Endothelial cell of umbilical vein (primary cell): ENCODE results near the gene ACTA2. TPM values are rescaled to one million over a fixed set of nuclear protein-coding genes. Genes with fewer than 3 reads are reported as not detected.

ENCODE experiments used
- BruUV-seq: library from RNA; stranded (reverse); fragments of 400-500 nt; replicated peaks from 2 replicates; lab custom pipeline; 2021; lab: Mats Ljungman, UMichigan
- CTCF ChIA-PET: fragments of 300-600, 350-600 bp; sonication (Branson Sonifier 250); formaldehyde crosslinking; loops from one replicate; lab custom pipeline; 2021; ENCODE audit warnings: antibody characterized with exemption, inconsistent platforms; lab: Charles Lee
- POLR2A ChIA-PET: fragments of 300-600, 350-600 bp; sonication (Branson Sonifier 250); formaldehyde crosslinking; loops from one replicate; lab custom pipeline; 2021; ENCODE audit warnings: antibody characterized with exemption, inconsistent platforms; lab: Charles Lee
- DNase-seq: peaks from one replicate; pipeline ENCODE4 v3.0.0-alpha.2; 2011; ENCODE audit warnings: low read depth, low spot score
- FAIRE-seq: peaks from 2 replicates; lab custom pipeline; 2011; peaks lifted over from hg19 to GRCh38; lab: Jason Lieb, UNC
- H2AFZ ChIP-seq: 2 replicates; pipeline ENCODE4 v1.6.0; 2012; ENCODE audit warnings: low read depth, low read length, control low read depth, inconsistent platforms
- H3K27ac ChIP-seq: 2 replicates; pipeline ENCODE4 v1.5.1; 2011; ENCODE audit warnings: low read depth, mild to moderate bottlenecking, control low read depth, low read length, moderate library complexity; ENCODE audit not compliant: insufficient read depth
- H3K27me3 ChIP-seq, 2 experiments: 2 replicates each; pipeline versions ENCODE4 v1.6.0 to v1.6.1; 2011; ENCODE audit warnings: low read length in 2 of 2, mixed read lengths in 1 of 2; ENCODE audit not compliant: control insufficient read depth in 2 of 2, insufficient read depth in 2 of 2
- H3K36me3 ChIP-seq, 2 experiments: 2 replicates in 1 of 2; 3 replicates in 1 of 2; pipeline ENCODE4 v1.5.1; 2011; ENCODE audit warnings: low read length in 2 of 2, mild to moderate bottlenecking in 1 of 2, moderate library complexity in 1 of 2; ENCODE audit not compliant: control insufficient read depth in 2 of 2, insufficient read depth in 2 of 2; ENCODE audit errors: extremely low read depth in 1 of 2
- H3K4me1 ChIP-seq: 3 replicates; pipeline ENCODE4 v1.5.1; 2011; ENCODE audit warnings: mild to moderate bottlenecking, low read length; ENCODE audit not compliant: control insufficient read depth, insufficient read depth; ENCODE audit errors: extremely low read depth
- H3K4me2 ChIP-seq: 2 replicates; pipeline ENCODE4 v1.6.1; 2011; ENCODE audit warnings: low read length, control low read depth, mixed read lengths; ENCODE audit not compliant: insufficient read depth
- H3K4me3 ChIP-seq, 3 experiments: fragments of 200-600 bp in 1 of 3; sonication (generic), shearing (Covaris generic) in 1 of 3; replicated peaks in 1 of 3; 2 replicates each; pipeline ENCODE4 v1.5.1; 2011 to 2016; ENCODE audit warnings: control low read depth in 3 of 3, low read length in 3 of 3, mild to moderate bottlenecking in 2 of 3, inconsistent platforms in 1 of 3, low read depth in 1 of 3, moderate library complexity in 1 of 3; ENCODE audit not compliant: insufficient read depth in 1 of 3
- H3K79me2 ChIP-seq: 2 replicates; pipeline ENCODE4 v1.6.0; 2012; ENCODE audit warnings: low read length, inconsistent platforms; ENCODE audit not compliant: control insufficient read depth, insufficient read depth
- H3K9ac ChIP-seq: replicated peaks from 2 replicates; pipeline ENCODE3; 2011; ENCODE audit warnings: low read length, control low read depth; ENCODE audit not compliant: insufficient read depth; ENCODE audit errors: extremely low read depth
- H3K9me1 ChIP-seq: replicated peaks from 3 replicates; pipeline ENCODE4 v1.6.0; 2011; ENCODE audit warnings: mild to moderate bottlenecking, low read length; ENCODE audit not compliant: control insufficient read depth, insufficient read depth; ENCODE audit errors: extremely low read depth
- H3K9me3 ChIP-seq: replicated peaks from 2 replicates; pipeline ENCODE4 v1.5.1; 2012; ENCODE audit warnings: low read length, inconsistent platforms; ENCODE audit not compliant: control insufficient read depth, insufficient read depth
- H4K20me1 ChIP-seq: replicated peaks from 2 replicates; pipeline ENCODE3; 2011; ENCODE audit warnings: mild to moderate bottlenecking, low read length; ENCODE audit not compliant: control insufficient read depth, insufficient read depth; ENCODE audit errors: extremely low read depth
- CTCF ChIP-seq, 2 donors: IDR thresholded peaks; 1 replicate in 1 of 2; 2 replicates in 1 of 2; pipeline ENCODE4 v1.5.1; 2011; ENCODE audit warnings: low read length in 2 of 2, mild to moderate bottlenecking in 2 of 2, moderate library complexity in 2 of 2, control low read depth in 1 of 2, inconsistent platforms in 1 of 2, low read depth in 1 of 2; ENCODE audit not compliant: insufficient read depth in 1 of 2; ENCODE audit errors: extremely low read depth in 1 of 2
- EZH2 ChIP-seq: IDR thresholded peaks from 2 replicates; pipeline ENCODE4 v1.6.1; 2012; ENCODE audit warnings: borderline replicate concordance, low read depth, mild to moderate bottlenecking, moderate library complexity, low read length, inconsistent platforms; ENCODE audit not compliant: severe bottlenecking
- FOS ChIP-seq: IDR thresholded peaks from 2 replicates; pipeline ENCODE4 v1.6.1; 2011; ENCODE audit warnings: mild to moderate bottlenecking, low read length, moderate library complexity, borderline replicate concordance; ENCODE audit not compliant: insufficient read depth
- GATA2 ChIP-seq: IDR thresholded peaks from 2 replicates; pipeline ENCODE4 v1.7.0; 2011; ENCODE audit warnings: low read depth, mild to moderate bottlenecking, moderate library complexity, mixed read lengths, low read length; ENCODE audit not compliant: insufficient read length, insufficient read depth
- JUN ChIP-seq: IDR thresholded peaks from 2 replicates; pipeline ENCODE4 v1.6.1; 2011; ENCODE audit warnings: borderline replicate concordance, low read depth; ENCODE audit not compliant: insufficient read length, insufficient read depth
- MAX ChIP-seq: IDR thresholded peaks from 2 replicates; pipeline ENCODE4 v1.6.1; 2011; ENCODE audit not compliant: insufficient read depth, insufficient read length
- MYC ChIP-seq: IDR thresholded peaks from one replicate; pipeline ENCODE4 v1.6.1; 2011; ENCODE audit warnings: mild to moderate bottlenecking, low read depth, low read length
- POLR2A ChIP-seq: IDR thresholded peaks from 2 replicates; pipeline ENCODE4 v1.6.1; 2012; ENCODE audit warnings: low read depth, mild to moderate bottlenecking, control low read depth, low read length
- POLR2AphosphoS5 ChIP-seq: IDR thresholded peaks from 2 replicates; pipeline ENCODE4 v1.6.1; 2012; ENCODE audit warnings: low read depth, mild to moderate bottlenecking, control low read depth, low read length, moderate library complexity; ENCODE audit not compliant: insufficient read depth
- dilution Hi-C: fragments of 300-500 bp; cut with MboI; formaldehyde crosslinking; loops from one replicate; pipeline ENCODE4 v1.15.0; 2019; ENCODE audit warnings: low sequenced_read_pairs; ENCODE audit not compliant: extremely low pct_ligation_motif_present
- intact Hi-C: fragments of 100-400 bp; cut with micrococcal nuclease; formaldehyde crosslinking; loops from one replicate; pipeline ENCODE4 v1.10.0; 2022
- polyA plus RNA-seq, 4 experiments: library from polyadenylated mRNA; depleted of rRNA in 3 of 4; stranded (reverse) in 3 of 4; unstranded in 1 of 4; fragments of >200 nt; gene quantifications; 2 replicates each; pipeline versions ENCODE4 v1.2.1 to v1.2.3, GENCODE V29; 2011 to 2012; ENCODE audit warnings: missing spikeins in 1 of 4
- small RNA-seq: library from RNA; depleted of rRNA; stranded (forward); fragments of <200 nt; gene quantifications from one replicate; pipeline ENCODE3, GENCODE V24; 2012; ENCODE audit warnings: low replicate concordance, low read depth; ENCODE audit not compliant: insufficient read depth, insufficient read length
- total RNA-seq: library from RNA; stranded (reverse); gene quantifications from 2 replicates; pipeline ENCODE4 v1.2.3, GENCODE V29; 2021

The ACTA2 gene
- total and polyA plus RNA-seq, 2 donors (not counting 3 experiments of a cell fraction or from before 2014, with no cell fraction given) = 6.3 to 9.7 TPM

GRCh38 chr10:88886557-88886956 is 66.0 kb downstream of the ACTA2 start:
- POLR2A ChIA-PET = no interaction called here

More at GRCh38 chr10:88886557-88886956, 66.0 kb downstream of the ACTA2 start:
- Histone ChIP-seq H3K9me3 (no peaks in the 10 kb centered on the region), H3K4me1 (peaks cover 18% of the 10 kb centered on the region), H3K36me3 (no peaks in the 10 kb centered on the region), H3K27me3 (no peaks in the 10 kb centered on the region), H3K4me2 (no peak overlapping the region), H2AFZ (no peak overlapping the region), H4K20me1 (no peaks in the 10 kb centered on the region), H3K9me1 (no peaks in the 10 kb centered on the region), H3K79me2 (no peaks in the 10 kb centered on the region), H3K9ac (no peak overlapping the region), H3K27ac (no peak overlapping the region), H3K4me3 (no peak overlapping the region)
- no peak for DNase-seq
- BruUV-seq = no TSS peak
- TF ChIP-seq POLR2AphosphoS5 (no peak), JUN (no peak), MAX (no peak), GATA2 (no peak), POLR2A (no peak), EZH2 (no peak), MYC (no peak), FOS (no peak), CTCF (IDR thresholded peaks at IDR 0.05; ENCODE audit: extremely low read depth in 1 of 2, insufficient read depth in 1 of 2, low read depth in 1 of 2, low read length in 2 of 2) (no peak)
- FAIRE-seq = no peak
- CTCF ChIA-PET = interaction anchor here (1.7 kb wide), 1 partner anchor 15 kb away, joined by 8 read pairs; no protein-coding TSS in a partner anchor
- dilution Hi-C loops (no loop called here), intact Hi-C loops (loop anchor here (10.0 kb wide), 2 partner anchors 732 to 1932 kb away; partner anchors contain the start of genes MMRN2 and SNCG)

Small RNA genes lying within 50 kb of the gene (small RNA-seq; reads per million reads assigned to genes)
- not detected for gene RF02116

Other genes starting within 250 kb of the ACTA2 start
- not detected in 2 replicates for gene LIPK, start 246.5 kb downstream of the ACTA2 start, total RNA-seq
- gene LIPK, start 246.5 kb downstream of the ACTA2 start, polyA plus RNA-seq = not detected in 2 replicates
- not detected in 2 replicates for gene LIPN, start 192.8 kb downstream of the ACTA2 start, total RNA-seq
- gene LIPN, start 192.8 kb downstream of the ACTA2 start, polyA plus RNA-seq = not detected in 2 replicates
- not detected in 2 replicates for gene LIPM, start 150.0 kb downstream of the ACTA2 start, total RNA-seq
- not detected in 2 replicates for gene LIPM, start 150.0 kb downstream of the ACTA2 start, polyA plus RNA-seq
- gene ANKRD22, start 100.9 kb downstream of the ACTA2 start, total RNA-seq = not detected in 2 replicates
- gene ANKRD22, start 100.9 kb downstream of the ACTA2 start, polyA plus RNA-seq = not detected in 2 replicates
- 1.0 and 1.8 TPM in 2 replicates for gene STAMBPL1, start 72.5 kb downstream of the ACTA2 start, total RNA-seq
- gene STAMBPL1, start 72.5 kb downstream of the ACTA2 start, polyA plus RNA-seq = 0.70 and 0.84 TPM in 2 replicates
- 6.0 and 6.1 TPM in 2 replicates for gene FAS, start 38.0 kb upstream of the ACTA2 start, total RNA-seq
- gene FAS, start 38.0 kb upstream of the ACTA2 start, polyA plus RNA-seq = 1.7 and 2.0 TPM in 2 replicates